HG02759 (cell line): ENCODE measurements around the gene CHN2.

Experiments
- ATAC-seq: cut with Tn5 transposase; IDR thresholded peaks from one replicate; pipeline ENCODE4 v1.9.1; 2021; ENCODE audit warnings: mild to moderate bottlenecking, moderate library complexity; ENCODE audit not compliant: unreplicated experiment

The CHN2 gene

DNA sequence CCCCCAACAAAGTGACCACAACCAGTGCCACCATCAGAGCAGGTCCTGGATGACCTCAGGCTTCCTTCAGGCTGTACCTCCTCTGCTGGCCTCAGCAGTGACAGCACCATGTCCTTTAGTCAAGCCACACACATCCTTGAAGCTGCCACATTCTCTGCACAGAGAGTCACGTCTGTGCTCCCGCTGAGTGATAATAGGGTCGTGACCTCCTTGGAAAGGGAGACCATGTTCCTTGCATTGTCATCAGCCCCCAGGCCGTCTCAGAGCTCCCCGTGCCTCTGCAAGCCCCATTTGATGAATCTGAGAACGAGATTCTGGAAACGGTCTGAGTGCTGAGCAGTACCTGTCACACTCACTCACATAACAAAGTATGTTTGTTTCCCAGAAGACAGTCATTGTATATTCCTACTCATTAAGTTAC is 262.6 kb downstream of the CHN2 start:
- no peak for ATAC-seq

- ATAC-seq, result no peak
These were observed 263.0 kb downstream of the CHN2 start for GRCh38 chr7:29457565-29458011.

DNA sequence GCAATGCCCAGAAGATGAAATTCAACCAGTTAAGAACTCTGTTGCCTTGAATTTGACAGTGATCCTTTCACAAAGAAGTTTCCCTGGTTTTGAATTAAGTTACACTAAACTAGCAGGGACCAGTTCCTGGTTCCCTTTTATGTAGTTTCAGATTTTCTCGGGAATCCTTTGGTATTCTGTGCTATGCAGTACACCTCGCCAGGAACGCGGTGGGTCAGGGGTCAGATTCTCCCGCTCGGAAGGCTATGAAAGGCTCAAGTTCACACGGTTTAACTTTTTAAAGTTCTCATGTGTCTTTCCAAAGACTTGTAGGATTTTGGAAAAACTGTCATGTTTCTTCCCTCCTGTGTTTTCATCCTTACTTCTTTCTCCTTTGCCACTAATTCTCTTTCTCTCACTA is 264.4 kb downstream of the CHN2 start:
- ATAC-seq, result no peak

- no peak for ATAC-seq
These were observed 265.0 kb downstream of the CHN2 start for GRCh38 chr7:29459589-29459988.

DNA sequence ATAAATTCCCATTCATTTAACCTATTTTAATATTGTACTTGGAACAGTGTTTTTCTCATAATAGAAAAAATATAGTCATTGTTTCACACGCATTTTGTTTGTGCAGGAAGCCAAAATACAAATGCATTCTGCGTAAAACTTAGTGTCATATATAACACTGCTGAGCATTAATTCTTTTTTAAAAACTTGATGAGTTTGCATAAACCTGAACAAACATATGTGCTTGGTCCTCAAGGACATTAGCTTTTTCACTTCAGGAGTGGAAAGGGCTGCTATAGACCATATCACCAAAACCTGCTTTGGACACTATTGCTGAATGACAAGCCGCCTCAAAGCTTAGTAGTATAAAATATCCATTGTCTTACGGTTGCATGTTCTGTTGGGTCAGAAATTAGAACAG is 267.4 kb downstream of the CHN2 start:
- no peak for ATAC-seq

GRCh38 chr7:29463504-29464158 is 269.1 kb downstream of the CHN2 start:
- no peak for ATAC-seq

- no peak for ATAC-seq
These were observed 270.2 kb downstream of the CHN2 start for GRCh38 chr7:29464753-29465152.

- no peak for ATAC-seq
These were observed 272.8 kb downstream of the CHN2 start for GRCh38 chr7:29467193-29467926.

GRCh38 chr7:29468196-29468595 is 273.6 kb downstream of the CHN2 start:
- ATAC-seq, result no peak

DNA sequence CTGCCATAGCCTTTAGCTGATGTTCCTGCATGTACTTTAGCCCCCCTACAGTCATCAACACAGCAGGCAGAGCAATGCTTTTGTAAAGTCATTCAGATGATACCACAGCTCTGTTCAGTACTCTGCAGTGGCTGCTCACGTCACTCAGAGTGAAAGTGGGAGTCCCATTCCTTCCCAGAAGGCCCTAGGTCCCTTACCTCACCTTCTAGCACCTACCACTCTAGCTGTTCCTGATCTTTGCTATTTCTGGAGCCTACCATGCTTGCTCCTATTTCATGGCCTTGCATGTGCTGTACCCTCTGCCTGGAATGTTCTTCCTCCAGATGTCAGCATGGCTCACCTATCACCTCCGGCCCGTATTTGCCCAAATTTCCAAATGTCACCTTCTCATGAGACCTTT is 274.7 kb downstream of the CHN2 start:
- ATAC-seq, result no peak

DNA sequence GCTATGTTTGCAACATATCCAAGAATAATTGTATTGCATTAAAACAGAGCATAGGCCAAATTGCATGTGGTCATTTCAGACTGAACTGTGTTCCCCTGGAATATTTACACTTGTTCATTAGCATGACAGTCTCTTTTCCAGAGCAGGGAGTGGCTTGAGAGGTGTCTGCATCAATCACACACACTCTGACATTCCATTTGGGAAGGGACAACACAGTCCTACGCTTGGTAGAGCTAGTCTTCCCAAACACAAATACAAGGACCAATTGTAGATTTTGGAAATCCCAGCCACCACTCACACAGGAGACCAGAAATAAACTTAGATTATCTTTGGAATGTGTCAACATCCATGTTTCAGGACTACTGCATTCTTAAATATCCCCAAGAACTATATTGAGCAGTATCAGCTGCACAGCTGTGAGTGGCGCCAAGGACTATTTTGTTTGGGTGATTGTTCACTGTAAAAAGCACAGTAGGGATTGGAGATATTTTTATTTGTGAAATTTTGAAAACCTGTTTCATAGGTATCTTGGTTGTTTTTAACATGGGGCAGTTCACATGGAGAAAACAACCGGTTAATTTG is 275.5 kb downstream of the CHN2 start:
- no peak for ATAC-seq

GRCh38 chr7:29471444-29472138 is 277.0 kb downstream of the CHN2 start:
- ATAC-seq, result no peak

- ATAC-seq, result no peak
These were observed 282.3 kb downstream of the CHN2 start for GRCh38 chr7:29476916-29477315.

GRCh38 chr7:29478226-29478625 is 283.7 kb downstream of the CHN2 start:
- ATAC-seq, result no peak

DNA sequence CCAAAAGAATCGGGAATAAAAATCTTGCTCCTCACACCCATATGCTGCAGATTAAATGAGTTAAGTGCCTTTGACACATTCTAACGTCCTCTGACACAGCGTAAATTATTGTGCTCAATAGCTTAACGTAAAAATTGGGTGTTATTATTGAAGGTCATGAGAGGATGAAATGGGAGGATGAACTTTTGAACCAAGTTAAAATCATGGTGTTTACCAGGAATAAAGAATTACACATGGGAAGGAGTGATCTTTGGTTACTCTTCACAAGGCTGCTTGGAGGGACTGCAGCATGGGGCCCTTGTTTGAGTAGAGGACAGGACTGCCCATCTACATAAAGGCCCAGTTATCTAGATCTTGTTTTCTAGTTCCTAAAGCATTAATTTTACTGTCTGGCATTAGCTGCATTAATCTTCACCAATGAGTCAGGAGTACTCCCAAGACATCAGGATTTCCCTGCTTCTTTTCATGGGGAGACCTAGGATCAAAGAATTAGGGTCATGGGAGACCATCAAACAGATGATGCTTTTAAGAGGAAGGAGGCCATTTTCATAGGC is 284.2 kb downstream of the CHN2 start:
- ATAC-seq, result no peak

- no peak for ATAC-seq
These were observed 285.0 kb downstream of the CHN2 start for GRCh38 chr7:29479301-29480200.

- ATAC-seq, result no peak
These were observed 285.9 kb downstream of the CHN2 start for GRCh38 chr7:29480451-29480850.

DNA sequence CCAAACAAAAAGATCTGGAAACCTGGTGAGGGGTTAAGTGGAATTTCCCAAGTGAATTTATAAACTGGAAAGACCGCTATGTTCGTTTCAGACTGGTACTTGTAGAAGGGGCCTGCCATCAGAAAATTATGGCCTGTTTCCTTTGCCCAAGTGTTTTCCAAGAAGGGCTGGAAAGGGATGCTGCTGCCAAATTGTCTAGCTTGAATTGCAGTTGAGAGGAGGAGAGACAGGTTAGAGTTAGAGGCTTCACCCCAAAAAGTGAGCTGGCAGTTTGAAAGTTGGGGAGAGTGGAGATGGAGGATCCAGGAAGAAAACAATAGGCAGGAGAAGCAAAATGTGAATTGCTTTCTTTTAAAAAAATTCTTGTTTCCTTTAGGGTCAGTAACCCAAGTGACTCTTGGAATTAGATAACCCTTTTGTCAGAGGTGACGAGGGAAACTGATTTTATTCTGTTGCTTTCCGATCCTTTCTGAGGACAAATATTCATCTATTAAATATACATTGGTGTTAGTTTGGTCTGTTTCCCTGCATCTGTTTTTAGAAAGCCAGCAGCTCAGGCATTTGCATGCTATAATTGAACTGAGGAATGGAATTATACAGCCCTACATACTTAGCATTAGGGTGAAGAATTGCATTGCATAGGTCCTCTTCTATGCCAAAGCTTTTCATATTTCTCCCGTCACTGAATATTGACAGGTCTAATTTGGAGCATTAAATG is 286.5 kb downstream of the CHN2 start:
- no peak for ATAC-seq

DNA sequence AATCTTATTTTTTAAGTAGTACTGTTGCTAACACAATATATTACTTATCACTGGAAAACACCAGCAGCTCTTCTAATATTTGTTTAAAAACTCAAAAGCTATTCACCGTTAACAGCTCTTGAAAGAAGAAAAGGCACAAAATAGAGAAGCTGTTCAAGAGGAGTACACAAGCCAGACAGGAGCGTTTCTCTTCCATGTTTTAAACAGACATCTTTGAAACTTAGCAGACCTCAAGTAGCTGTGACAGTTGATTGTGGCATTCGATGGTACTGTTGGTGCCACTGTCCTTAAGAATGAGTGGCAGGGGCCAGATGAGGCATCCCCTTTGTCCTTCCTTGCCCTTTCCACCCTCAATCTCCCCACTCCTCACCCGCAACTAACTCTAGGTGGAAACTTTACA is 287.5 kb downstream of the CHN2 start:
- no peak for ATAC-seq
